HCT116 (cell line): ENCODE results near the gene DNAJC18. TPM values are rescaled to one million over a fixed set of nuclear protein-coding genes. Genes with fewer than 3 reads are reported as not detected.

Source experiments
- ATAC-seq: fragments of 200-7000 bp; cut with Tn5 transposase; 2 replicates; pipeline ENCODE4 v1.9.1; 2020; ENCODE audit warnings: mild to moderate bottlenecking, moderate library complexity
- BruUV-seq: library from RNA; stranded (reverse); fragments of 400-500 nt; replicated peaks from 2 replicates; lab custom pipeline; 2021; lab: Mats Ljungman, UMichigan
- CTCF ChIA-PET: fragments of 300-600 bp; sonication (Branson Sonifier 250); formaldehyde crosslinking; loops from one replicate; lab custom pipeline; 2021; ENCODE audit warnings: antibody characterized with exemption; lab: Charles Lee
- POLR2A ChIA-PET: fragments of 300-600, 350-600 bp; sonication (Branson Sonifier 250); formaldehyde crosslinking; loops from one replicate; lab custom pipeline; 2021; ENCODE audit warnings: antibody characterized with exemption; lab: Charles Lee
- RAD21 ChIA-PET, 2 experiments: fragments of 300-600 bp; sonication (Branson Sonifier 250); formaldehyde crosslinking; loops; one replicate each; lab custom pipeline; 2023; ENCODE audit warnings: low total read pairs in 2 of 2; ENCODE audit not compliant: uncharacterized antibody in 2 of 2, unreplicated experiment in 2 of 2, low non-redundant PET in 1 of 2; lab: Charles Lee
- DNase-seq: peaks from one replicate; pipeline ENCODE4 v3.0.0-alpha.2; 2010; ENCODE audit warnings: low read depth, low spot score
- H2AFZ ChIP-seq: fragments of 200-600 bp; shearing (Covaris generic), sonication (generic); 2 replicates; pipeline ENCODE4 v1.6.1; 2017; ENCODE audit warnings: low read depth, mixed run types, mixed read lengths, antibody characterized with exemption, low read length; ENCODE audit not compliant: poor library complexity, severe bottlenecking
- H3K27ac ChIP-seq: 2 replicates; pipeline ENCODE4 v1.5.1; 2012; ENCODE audit warnings: low read depth, low read length
- H3K27me3 ChIP-seq: fragments of 200-600 bp; sonication (generic); 2 replicates; pipeline ENCODE4 v1.6.1; 2016; ENCODE audit warnings: mixed run types, low read length, mixed read lengths; ENCODE audit not compliant: insufficient read depth
- H3K36me3 ChIP-seq, 2 experiments: fragments of 200-500 bp in 1 of 2; fragments of 200-600 bp in 1 of 2; sonication (Bioruptor generic) in 1 of 2; sonication (generic) in 1 of 2; 2 replicates each; pipeline versions ENCODE4 v1.5.1 to v1.6.1; 2014 to 2016; ENCODE audit warnings: low read length in 2 of 2, inconsistent platforms in 1 of 2, mixed read lengths in 1 of 2, mixed run types in 1 of 2; ENCODE audit not compliant: insufficient read depth in 2 of 2, control insufficient read depth in 1 of 2
- H3K4me1 ChIP-seq, 2 experiments: fragments of 200-600 bp in 1 of 2; sonication (generic) in 1 of 2; 2 replicates each; pipeline versions ENCODE4 v1.5.1 to v1.6.1; 2012 to 2017; ENCODE audit warnings: low read length in 2 of 2, inconsistent platforms in 1 of 2, mild to moderate bottlenecking in 1 of 2, mixed read lengths in 1 of 2, mixed run types in 1 of 2, moderate library complexity in 1 of 2; ENCODE audit not compliant: insufficient read depth in 2 of 2, control insufficient read depth in 1 of 2
- H3K4me2 ChIP-seq: fragments of 200-600 bp; sonication (generic); 2 replicates; pipeline ENCODE4 v1.6.1; 2017; ENCODE audit warnings: mixed run types, low read length, mixed read lengths
- H3K4me3 ChIP-seq, 2 experiments: fragments of 200-600 bp in 1 of 2; sonication (generic) in 1 of 2; replicated peaks in 1 of 2; 2 replicates each; pipeline ENCODE4 v1.5.1; 2011 to 2016; ENCODE audit warnings: low read length in 2 of 2, control low read depth in 1 of 2, low read depth in 1 of 2, mild to moderate bottlenecking in 1 of 2, mixed read lengths in 1 of 2, mixed run types in 1 of 2
- H3K79me2 ChIP-seq: fragments of 200-600 bp; sonication (generic); 2 replicates; pipeline ENCODE4 v1.6.1; 2017; ENCODE audit warnings: mild to moderate bottlenecking, mixed run types, low read length, moderate library complexity, mixed read lengths; ENCODE audit not compliant: insufficient read depth
- H3K9ac ChIP-seq: fragments of 200-600 bp; sonication (generic); 2 replicates; pipeline ENCODE4 v1.6.1; 2016; ENCODE audit warnings: low read length, mixed read lengths
- H3K9me2 ChIP-seq: fragments of 200-600 bp; sonication (generic), shearing (Covaris generic); 2 replicates; pipeline ENCODE4 v1.6.1; 2017; ENCODE audit warnings: mixed run types, mild to moderate bottlenecking, moderate library complexity; ENCODE audit not compliant: insufficient read depth
- H3K9me3 ChIP-seq, 2 experiments: fragments of 200-500 bp in 1 of 2; fragments of 200-600 bp in 1 of 2; sonication (Bioruptor generic) in 1 of 2; sonication (generic) in 1 of 2; 2 replicates each; pipeline ENCODE4 v1.6.1; 2014 to 2017; ENCODE audit warnings: low read length in 2 of 2, mixed read lengths in 2 of 2, inconsistent platforms in 1 of 2, low read depth in 1 of 2, mild to moderate bottlenecking in 1 of 2, mixed run types in 1 of 2, moderate library complexity in 1 of 2; ENCODE audit not compliant: control insufficient read depth in 1 of 2, insufficient read depth in 1 of 2
- H4K20me1 ChIP-seq: fragments of 200-600 bp; sonication (generic), shearing (Covaris generic); 2 replicates; pipeline ENCODE4 v1.6.1; 2017; ENCODE audit warnings: mixed run types, mild to moderate bottlenecking, moderate library complexity; ENCODE audit not compliant: insufficient read depth
- ATF3 ChIP-seq: IDR thresholded peaks from 2 replicates; pipeline ENCODE4 v1.6.1; 2012
- CBX3 ChIP-seq: IDR thresholded peaks from 2 replicates; pipeline ENCODE4 v1.6.1; 2012; ENCODE audit warnings: low read depth
- EGR1 ChIP-seq: IDR thresholded peaks from 2 replicates; pipeline ENCODE4 v1.6.1; 2012; ENCODE audit warnings: low read depth
- ELF1 ChIP-seq: IDR thresholded peaks from 2 replicates; pipeline ENCODE4 v1.6.1; 2012; ENCODE audit warnings: low read depth, borderline replicate concordance
- EZH2 ChIP-seq: fragments of 200-600 bp; sonication (generic); IDR thresholded peaks from 2 replicates; pipeline ENCODE4 v1.6.1; 2017; ENCODE audit warnings: antibody characterized with exemption, mixed run types
- JUND ChIP-seq: IDR thresholded peaks from 2 replicates; pipeline ENCODE4 v1.6.1; 2012
- RAD21 ChIP-seq: IDR thresholded peaks from 2 replicates; pipeline ENCODE4 v1.6.1; 2012; ENCODE audit warnings: low read depth, mild to moderate bottlenecking
- SRF ChIP-seq: IDR thresholded peaks from 2 replicates; pipeline ENCODE4 v1.6.1; 2012; ENCODE audit warnings: low read depth
- intact Hi-C: fragments of 100-400 bp; cut with micrococcal nuclease; formaldehyde crosslinking; loops from 2 replicates; pipeline ENCODE4 v1.10.0; 2022
- total RNA-seq: library from RNA; stranded (reverse); gene quantifications from one replicate; pipeline ENCODE4 v1.2.1, GENCODE V29; 2021; ENCODE audit not compliant: unreplicated experiment
- TF ChIP-seq, protein P1 (sequence below), 3 experiments: fragments of 200-600 bp in 1 of 3; sonication (generic) in 1 of 3; IDR thresholded peaks in 2 of 3; conservative IDR thresholded peaks in 1 of 3; 2 replicates each; pipeline ENCODE4 v1.5.1; 2012 to 2017; ENCODE audit warnings: low read depth in 2 of 3, low read length in 2 of 3, antibody characterized with exemption in 1 of 3, borderline replicate concordance in 1 of 3, control low read depth in 1 of 3, mild to moderate bottlenecking in 1 of 3, mixed read lengths in 1 of 3, mixed run types in 1 of 3, moderate library complexity in 1 of 3; ENCODE audit not compliant: insufficient read depth in 1 of 3
- TF ChIP-seq, protein P2 (sequence below): IDR thresholded peaks from 2 replicates; pipeline ENCODE4 v1.6.1; 2012; ENCODE audit warnings: low read depth
- TF ChIP-seq, protein P3 (sequence below): IDR thresholded peaks from 2 replicates; pipeline ENCODE4 v1.6.1; 2012

The DNAJC18 gene
- total RNA-seq, 1 experiment from 2014 or later: 5.7 TPM

GRCh38 chr5:139430015-139430414 is 9.3 kb downstream of the DNAJC18 start:
- ATAC-seq (no peak), DNase-seq (no peak)
- intact Hi-C loops: no loop called here
- Histone ChIP-seq H3K36me3 (no peaks in the 10 kb centered on the region), H3K9ac (no peak overlapping the region), H3K79me2 (no peaks in the 10 kb centered on the region), H3K4me2 (no peak overlapping the region), H3K9me2 (no peaks in the 10 kb centered on the region), H4K20me1 (no peaks in the 10 kb centered on the region), H3K9me3 (no peaks in the 10 kb centered on the region), H3K4me3 (no peak overlapping the region), H3K4me1 (no peaks in the 10 kb centered on the region), H3K27ac (no peak overlapping the region), H3K27me3 (no peaks in the 10 kb centered on the region), H2AFZ (no peak overlapping the region)
- RAD21 ChIA-PET: no interaction called here
- CTCF ChIA-PET: interaction anchor here (0.7 kb wide), 1 partner anchor 202 kb away, joined by 3 read pairs; no protein-coding TSS in a partner anchor
- no peak for TF ChIP-seq SRF
- TF ChIP-seq ATF3: no peak
- TF ChIP-seq, protein P1, sequence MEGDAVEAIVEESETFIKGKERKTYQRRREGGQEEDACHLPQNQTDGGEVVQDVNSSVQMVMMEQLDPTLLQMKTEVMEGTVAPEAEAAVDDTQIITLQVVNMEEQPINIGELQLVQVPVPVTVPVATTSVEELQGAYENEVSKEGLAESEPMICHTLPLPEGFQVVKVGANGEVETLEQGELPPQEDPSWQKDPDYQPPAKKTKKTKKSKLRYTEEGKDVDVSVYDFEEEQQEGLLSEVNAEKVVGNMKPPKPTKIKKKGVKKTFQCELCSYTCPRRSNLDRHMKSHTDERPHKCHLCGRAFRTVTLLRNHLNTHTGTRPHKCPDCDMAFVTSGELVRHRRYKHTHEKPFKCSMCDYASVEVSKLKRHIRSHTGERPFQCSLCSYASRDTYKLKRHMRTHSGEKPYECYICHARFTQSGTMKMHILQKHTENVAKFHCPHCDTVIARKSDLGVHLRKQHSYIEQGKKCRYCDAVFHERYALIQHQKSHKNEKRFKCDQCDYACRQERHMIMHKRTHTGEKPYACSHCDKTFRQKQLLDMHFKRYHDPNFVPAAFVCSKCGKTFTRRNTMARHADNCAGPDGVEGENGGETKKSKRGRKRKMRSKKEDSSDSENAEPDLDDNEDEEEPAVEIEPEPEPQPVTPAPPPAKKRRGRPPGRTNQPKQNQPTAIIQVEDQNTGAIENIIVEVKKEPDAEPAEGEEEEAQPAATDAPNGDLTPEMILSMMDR (IDR thresholded peaks at IDR 0.05 in 2 of 3, conservative IDR thresholded peaks at IDR 0.05 in 1 of 3; ENCODE audit: borderline replicate concordance in 1 of 3, insufficient read depth in 1 of 3, low read depth in 2 of 3, low read length in 2 of 3): no peak
- TF ChIP-seq EGR1: no peak
- no peak for TF ChIP-seq RAD21
- TF ChIP-seq JUND: no peak
- TF ChIP-seq, protein P2, sequence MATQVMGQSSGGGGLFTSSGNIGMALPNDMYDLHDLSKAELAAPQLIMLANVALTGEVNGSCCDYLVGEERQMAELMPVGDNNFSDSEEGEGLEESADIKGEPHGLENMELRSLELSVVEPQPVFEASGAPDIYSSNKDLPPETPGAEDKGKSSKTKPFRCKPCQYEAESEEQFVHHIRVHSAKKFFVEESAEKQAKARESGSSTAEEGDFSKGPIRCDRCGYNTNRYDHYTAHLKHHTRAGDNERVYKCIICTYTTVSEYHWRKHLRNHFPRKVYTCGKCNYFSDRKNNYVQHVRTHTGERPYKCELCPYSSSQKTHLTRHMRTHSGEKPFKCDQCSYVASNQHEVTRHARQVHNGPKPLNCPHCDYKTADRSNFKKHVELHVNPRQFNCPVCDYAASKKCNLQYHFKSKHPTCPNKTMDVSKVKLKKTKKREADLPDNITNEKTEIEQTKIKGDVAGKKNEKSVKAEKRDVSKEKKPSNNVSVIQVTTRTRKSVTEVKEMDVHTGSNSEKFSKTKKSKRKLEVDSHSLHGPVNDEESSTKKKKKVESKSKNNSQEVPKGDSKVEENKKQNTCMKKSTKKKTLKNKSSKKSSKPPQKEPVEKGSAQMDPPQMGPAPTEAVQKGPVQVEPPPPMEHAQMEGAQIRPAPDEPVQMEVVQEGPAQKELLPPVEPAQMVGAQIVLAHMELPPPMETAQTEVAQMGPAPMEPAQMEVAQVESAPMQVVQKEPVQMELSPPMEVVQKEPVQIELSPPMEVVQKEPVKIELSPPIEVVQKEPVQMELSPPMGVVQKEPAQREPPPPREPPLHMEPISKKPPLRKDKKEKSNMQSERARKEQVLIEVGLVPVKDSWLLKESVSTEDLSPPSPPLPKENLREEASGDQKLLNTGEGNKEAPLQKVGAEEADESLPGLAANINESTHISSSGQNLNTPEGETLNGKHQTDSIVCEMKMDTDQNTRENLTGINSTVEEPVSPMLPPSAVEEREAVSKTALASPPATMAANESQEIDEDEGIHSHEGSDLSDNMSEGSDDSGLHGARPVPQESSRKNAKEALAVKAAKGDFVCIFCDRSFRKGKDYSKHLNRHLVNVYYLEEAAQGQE: no peak
- TF ChIP-seq, protein P3, sequence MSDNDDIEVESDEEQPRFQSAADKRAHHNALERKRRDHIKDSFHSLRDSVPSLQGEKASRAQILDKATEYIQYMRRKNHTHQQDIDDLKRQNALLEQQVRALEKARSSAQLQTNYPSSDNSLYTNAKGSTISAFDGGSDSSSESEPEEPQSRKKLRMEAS: no peak
- TF ChIP-seq EZH2: no peak
- no peak for TF ChIP-seq ELF1
- TF ChIP-seq CBX3: no peak
- POLR2A ChIA-PET: no interaction called here
- no TSS peak for BruUV-seq
